VCaP (cell line): ENCODE data around the gene TCF25.
A peak's percentile ranks its signal among the peaks of the same experiment; 100 is the strongest.

Experiments used
- H3K27ac ChIP-seq: fragments of 450-650 bp; 2 replicates; pipeline ENCODE4 v1.5.1; 2017
- CTCF ChIP-seq: fragments of 450-650 bp; conservative IDR thresholded peaks from 2 replicates; pipeline ENCODE4 v1.5.1; 2017; ENCODE audit warnings: mild to moderate bottlenecking, moderate library complexity

The TCF25 gene

DNA sequence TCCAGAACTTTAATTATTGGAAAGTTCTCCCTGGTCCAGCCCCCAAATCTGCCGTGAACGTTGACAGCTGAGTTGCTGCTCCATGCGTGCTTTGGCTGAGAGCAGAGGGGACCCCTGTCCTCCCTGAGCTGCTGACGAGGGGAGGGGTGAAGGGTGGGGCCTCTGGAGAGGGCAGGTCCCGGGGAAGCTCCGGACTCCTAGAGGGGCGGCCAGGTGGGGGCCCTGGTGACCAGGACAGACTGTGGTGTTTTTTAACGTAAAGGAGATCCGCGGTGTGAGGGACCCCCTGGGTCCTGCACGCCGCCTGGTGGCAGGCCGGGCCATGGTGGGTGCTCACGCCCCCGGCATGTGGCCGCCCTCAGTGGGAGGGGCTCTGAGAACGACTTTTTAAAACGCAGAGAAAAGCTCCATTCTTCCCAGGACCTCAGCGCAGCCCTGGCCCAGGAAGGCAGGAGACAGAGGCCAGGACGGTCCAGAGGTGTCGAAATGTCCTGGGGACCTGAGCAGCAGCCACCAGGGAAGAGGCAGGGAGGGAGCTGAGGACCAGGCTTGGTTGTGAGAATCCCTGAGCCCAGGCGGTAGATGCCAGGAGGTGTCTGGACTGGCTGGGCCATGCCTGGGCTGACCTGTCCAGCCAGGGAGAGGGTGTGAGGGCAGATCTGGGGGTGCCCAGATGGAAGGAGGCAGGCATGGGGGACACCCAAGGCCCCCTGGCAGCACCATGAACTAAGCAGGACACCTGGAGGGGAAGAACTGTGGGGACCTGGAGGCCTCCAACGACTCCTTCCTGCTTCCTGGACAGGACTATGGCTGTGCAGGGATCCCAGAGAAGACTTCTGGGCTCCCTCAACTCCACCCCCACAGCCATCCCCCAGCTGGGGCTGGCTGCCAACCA is 45.3 kb downstream of the TCF25 start, which contains the start of gene MC1R:
TSS of gene MC1R (plus strand) at position 410 of the 895 bp plus-strand sequence. CDS start at position 807, 397 bp downstream.
- H3K27ac ChIP-seq = peak within 1 kb of the TSS; percentile 68
- TF ChIP-seq CTCF = peak; percentile 18; the same call in 1 of the 2 replicates

DNA sequence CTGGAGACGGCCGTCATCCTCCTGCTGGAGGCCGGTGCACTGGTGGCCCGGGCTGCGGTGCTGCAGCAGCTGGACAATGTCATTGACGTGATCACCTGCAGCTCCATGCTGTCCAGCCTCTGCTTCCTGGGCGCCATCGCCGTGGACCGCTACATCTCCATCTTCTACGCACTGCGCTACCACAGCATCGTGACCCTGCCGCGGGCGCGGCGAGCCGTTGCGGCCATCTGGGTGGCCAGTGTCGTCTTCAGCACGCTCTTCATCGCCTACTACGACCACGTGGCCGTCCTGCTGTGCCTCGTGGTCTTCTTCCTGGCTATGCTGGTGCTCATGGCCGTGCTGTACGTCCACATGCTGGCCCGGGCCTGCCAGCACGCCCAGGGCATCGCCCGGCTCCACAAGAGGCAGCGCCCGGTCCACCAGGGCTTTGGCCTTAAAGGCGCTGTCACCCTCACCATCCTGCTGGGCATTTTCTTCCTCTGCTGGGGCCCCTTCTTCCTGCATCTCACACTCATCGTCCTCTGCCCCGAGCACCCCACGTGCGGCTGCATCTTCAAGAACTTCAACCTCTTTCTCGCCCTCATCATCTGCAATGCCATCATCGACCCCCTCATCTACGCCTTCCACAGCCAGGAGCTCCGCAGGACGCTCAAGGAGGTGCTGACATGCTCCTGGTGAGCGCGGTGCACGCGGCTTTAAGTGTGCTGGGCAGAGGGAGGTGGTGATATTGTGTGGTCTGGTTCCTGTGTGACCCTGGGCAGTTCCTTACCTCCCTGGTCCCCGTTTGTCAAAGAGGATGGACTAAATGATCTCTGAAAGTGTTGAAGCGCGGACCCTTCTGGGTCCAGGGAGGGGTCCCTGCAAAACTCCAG is 46.4 kb downstream of the TCF25 start:
- H3K27ac ChIP-seq = no peak overlapping the region
- no peak for TF ChIP-seq CTCF

DNA sequence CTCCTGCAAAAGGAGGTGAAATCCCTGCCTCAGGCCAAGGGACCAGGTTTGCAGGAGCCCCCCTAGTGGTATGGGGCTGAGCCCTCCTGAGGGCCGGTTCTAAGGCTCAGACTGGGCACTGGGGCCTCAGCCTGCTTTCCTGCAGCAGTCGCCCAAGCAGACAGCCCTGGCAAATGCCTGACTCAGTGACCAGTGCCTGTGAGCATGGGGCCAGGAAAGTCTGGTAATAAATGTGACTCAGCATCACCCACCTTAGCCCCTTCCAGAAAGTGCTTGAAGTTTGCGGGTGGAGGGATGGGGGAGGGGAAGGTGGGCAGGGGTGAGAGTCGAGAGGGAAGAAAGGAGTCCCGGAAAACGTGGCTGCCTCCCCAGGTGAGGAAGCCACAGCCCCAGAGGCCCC is 47.3 kb downstream of the TCF25 start:
- TF ChIP-seq CTCF = no peak
- H3K27ac ChIP-seq = no peak overlapping the region

DNA sequence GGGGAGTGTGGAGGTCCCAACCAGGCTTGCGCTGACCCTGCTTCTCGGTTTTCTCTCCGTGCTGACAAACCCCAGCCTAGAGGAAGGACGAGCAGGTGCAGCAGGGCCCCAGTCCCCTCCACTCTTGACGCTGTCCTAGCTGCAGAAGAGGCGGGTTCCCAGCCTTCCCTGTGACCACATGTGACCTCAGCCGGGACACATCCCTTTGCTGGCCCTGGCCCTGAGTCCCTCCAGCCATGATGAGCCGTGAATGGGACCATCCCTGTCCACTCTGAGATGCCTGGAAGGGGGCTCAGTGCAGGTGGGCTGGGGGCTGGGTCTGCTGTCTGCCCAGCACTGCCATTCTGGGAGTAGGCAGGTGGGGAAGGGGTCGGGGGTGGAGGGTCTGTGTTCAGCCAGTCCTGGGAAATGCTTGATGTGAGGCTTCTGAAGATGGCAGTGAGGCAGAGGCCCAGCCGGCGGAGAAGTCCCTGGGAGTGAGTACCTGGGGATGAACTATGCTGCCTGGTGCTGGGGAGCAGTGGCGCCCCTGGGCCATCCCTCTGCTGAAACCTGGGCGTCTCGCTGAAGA is 47.8 kb downstream of the TCF25 start:
- no peak overlapping the region for H3K27ac ChIP-seq
- no peak for TF ChIP-seq CTCF

GRCh38 chr16:89921702-89922476 is 48.5 kb downstream of the TCF25 start:
- TF ChIP-seq CTCF = no peak
- no peak overlapping the region for H3K27ac ChIP-seq

- no peak overlapping the region; the same call in 1 of the 2 replicates for H3K27ac ChIP-seq
- no peak for TF ChIP-seq CTCF
Observed at GRCh38 chr16:89922477-89922883, 49.1 kb downstream of the TCF25 start.
